ENCODE measurements around the gene EPB41L4A.
"Not testable (repeated sequence)": the region's sequence is repeated elsewhere in the genome, so short reads cannot be mapped to it uniquely, and the experiment has no call there.

The EPB41L4A gene, protein sequence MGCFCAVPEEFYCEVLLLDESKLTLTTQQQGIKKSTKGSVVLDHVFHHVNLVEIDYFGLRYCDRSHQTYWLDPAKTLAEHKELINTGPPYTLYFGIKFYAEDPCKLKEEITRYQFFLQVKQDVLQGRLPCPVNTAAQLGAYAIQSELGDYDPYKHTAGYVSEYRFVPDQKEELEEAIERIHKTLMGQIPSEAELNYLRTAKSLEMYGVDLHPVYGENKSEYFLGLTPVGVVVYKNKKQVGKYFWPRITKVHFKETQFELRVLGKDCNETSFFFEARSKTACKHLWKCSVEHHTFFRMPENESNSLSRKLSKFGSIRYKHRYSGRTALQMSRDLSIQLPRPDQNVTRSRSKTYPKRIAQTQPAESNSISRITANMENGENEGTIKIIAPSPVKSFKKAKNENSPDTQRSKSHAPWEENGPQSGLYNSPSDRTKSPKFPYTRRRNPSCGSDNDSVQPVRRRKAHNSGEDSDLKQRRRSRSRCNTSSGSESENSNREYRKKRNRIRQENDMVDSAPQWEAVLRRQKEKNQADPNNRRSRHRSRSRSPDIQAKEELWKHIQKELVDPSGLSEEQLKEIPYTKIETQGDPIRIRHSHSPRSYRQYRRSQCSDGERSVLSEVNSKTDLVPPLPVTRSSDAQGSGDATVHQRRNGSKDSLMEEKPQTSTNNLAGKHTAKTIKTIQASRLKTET

DNA sequence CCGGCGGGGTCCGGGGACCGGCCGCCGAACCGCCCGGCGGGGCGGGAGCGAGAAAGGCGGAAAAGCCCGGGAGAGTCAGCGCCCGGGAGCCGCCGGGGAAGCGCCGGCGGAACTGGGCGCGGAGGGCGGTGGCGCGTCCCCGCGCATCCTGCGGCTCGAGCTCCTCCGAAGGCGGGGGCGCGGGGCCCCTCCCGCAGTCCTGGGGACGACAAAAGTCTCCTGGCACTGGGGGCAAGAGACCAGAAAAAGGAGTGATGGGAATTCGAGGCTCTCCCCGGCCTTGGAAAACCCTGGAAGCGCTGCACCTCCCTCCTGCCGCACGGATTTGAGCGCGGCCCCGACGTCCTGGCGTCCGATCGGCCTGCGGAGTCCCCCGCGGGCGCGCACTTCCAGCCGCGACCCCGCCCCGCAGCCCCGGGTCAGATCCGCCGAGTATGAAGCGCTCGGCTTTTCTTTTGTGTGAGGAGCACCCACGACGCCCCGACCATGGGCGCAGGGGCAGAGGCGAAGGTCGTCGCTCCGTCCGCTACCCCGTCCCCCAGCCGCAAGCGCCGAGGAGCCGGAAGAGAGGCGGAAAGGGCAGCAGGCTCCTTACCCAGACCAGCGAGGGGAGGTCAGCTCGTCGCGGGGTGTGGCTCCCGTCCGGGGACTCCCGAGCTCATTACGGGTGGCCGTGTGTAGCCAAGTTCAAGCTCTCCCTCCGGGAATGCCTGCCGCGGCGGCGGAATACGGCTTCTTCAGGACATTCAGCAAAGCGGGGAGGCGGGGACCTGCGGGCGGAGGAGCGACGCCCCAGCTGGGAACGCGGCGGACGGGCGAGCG, at the start of gene EPB41L4A:
TSS of gene EPB41L4A (minus strand) at position 114 of the 822 bp plus-strand sequence. CDS start 238 bp downstream, outside the sequence.
- DNase-seq (ENCODE audit: low read depth), result no peak

DNA sequence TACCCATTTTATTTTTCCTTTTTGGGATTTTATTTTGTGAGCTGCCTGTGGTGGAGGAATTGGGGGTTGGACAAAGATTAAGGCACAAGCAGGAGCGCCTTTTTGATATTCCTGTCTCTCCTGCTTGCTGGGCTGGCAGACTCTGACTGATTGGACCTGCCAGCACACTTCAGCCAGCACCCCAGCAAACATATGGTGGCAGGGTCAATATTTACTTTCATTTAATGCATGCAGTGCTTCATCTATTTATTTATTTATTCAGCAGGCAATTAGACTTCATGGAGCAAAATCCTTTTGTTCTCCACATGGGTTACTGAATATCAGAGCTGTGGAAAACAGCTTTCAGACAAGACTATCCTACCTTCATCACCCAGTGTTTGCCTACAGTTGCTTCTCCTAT, 48.4 kb upstream of the EPB41L4A start:
- no peak for DNase-seq (ENCODE audit: low read depth)

DNA sequence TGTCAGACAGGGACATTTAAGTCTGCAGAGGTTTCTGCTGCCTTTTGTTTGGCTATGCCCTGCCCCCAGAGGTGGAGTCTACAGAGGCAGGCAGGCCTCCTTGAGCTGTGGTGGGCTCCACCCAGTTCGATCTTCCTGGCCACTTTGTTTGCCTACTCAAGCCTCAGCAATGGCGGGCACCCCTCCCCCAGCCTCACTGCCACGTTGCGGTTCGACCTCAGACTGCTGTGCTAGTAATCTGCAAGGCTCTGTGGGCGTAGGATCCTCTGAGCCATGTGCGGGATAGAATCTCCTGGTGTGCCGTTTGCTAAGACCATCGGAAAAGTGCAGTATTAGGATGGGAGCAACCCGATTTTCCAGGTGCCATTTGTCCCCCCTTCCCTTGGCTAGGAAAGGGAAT, 47.2 kb upstream of the EPB41L4A start:
- not testable (repeated sequence) for DNase-seq (ENCODE audit: low read depth)

DNA sequence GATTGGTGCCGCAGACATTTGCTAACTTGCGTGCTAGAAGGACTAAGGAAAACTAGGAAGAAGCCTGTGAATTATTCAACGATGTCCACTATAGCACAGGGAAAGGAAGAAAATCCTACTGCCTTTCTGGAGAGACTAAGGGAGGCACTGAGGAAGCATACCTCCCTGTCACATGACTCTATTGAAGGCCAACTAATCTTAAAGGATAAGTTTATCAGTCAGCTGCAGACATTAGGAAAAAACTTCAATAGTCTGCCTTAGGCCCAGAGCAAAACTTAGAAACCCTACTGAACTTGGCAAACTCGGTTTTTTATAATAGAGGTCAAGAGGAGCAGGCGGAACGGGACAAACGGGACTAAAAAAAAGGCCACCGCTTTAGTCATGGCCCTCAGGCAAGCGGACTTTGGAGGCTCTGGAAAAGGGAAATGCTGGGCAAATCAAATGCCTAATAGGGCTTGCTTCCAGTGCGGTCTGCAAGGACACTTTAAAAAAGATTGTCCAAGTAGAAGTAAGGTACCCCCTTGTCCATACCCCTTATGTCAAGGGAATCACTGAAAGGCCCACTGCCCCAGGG, 28.2 kb upstream of the EPB41L4A start:
- not testable (repeated sequence) for DNase-seq (ENCODE audit: low read depth)

DNA sequence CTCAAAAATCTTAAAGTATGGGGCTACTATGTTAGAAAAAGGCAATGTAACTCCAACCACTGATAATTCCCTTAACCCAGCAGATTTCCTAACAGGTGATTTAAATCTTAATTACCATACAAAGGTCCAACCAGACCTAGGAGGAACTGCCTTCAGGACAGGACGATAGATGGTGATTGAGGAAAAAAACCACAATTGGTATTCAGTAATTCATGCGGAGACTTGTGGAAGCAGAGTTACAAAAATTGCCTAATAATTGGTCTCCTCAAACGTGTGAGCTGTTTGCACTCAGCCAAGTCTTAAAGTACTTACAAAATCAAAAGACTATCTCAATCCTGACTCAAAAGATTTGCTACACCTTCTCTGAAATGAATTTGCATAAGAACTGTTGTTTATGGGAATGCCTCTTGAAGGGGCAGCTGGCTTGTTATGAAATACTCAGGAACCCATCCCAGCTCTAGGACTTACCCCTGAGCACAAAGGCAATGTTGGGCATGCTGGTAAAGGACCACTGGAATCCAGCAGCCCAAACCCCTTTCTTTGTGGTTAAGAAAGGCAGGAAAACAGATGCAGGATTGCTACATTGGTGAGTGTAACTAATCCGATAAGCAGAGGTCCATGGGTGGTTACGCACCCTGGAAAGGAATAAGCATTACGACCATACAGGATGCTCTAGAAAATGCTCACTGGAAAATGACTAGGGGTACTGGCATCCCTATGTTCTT, 26.7 kb upstream of the EPB41L4A start:
- DNase-seq (ENCODE audit: low read depth), result no peak

DNA sequence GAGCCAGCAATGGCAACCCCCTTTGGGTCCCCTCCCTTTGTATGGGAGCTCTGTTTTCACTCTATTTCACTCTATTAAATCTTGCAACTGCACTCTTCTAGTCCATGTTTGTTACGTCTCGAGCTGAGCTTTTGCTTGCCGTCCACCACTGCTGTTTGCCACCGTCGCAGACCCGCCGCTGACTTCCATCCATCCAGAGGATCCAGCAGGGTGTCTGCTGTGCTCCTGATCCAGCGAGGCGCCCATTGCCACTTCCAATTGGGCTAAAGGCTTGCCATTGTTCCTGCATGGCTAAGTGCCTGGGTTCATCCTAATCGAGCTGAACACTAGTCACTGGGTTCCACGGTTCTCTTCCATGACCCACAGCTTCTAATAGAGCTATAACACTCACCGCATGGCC, 24.9 kb upstream of the EPB41L4A start:
- DNase-seq (ENCODE audit: low read depth), result not testable (repeated sequence)

DNA sequence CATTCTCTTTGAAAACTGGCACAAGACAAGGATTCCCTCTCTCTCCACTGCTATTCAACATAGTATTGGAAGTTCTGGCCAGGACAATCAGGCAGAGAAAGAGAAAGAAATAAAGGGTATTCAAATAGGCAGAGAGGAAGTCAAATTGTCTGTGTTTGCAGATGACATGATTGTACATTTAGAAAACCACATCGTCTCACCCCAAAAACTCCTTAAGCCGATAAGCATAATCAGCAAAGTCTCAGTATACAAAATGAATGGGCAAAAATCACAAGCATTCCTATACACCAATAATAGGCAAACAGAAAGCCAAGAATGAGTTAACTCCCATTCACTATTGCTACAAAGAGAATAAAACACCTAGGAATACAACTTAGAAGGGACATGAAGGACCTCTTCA, 21.0 kb upstream of the EPB41L4A start:
- no peak for DNase-seq (ENCODE audit: low read depth)

DNA sequence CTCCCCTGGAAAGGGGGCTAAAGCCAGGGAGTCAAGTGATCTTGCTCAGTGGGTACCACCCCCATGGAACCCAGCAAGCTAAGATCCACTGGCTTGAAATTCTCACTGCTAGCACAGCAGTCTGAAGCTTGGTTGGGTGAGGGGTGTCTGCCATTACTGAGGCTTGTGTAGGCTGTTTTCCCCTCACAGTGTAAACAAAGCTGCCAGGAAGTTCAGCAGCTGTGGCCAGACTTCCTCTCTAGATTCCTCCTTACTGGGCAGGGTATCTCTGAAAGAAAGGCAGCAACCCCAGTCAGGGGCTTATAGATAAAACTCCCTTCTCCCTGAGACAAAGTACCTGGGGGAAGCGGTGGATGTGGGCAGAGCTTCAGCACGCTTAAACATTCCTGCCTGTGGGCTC, 17.1 kb upstream of the EPB41L4A start:
- DNase-seq (ENCODE audit: low read depth), result no peak

DNA sequence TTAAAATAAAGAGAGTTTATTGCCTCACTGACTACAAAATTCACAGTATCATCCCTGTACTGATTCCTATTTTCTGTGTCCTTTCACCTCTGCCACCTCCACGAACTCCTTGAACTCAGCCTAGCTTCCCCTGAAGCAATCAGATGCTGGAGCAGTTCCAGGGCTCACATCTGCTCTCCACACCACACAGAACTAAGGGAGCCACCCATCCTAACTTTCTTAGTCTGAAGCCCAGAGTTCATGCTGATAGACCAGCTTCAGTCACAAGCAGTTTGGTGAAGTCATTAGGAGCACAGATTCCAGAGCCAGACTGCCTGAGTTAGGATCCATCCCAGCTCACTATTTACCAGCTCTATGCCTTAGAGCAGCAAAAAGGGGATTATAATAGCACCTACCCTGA, 15.6 kb upstream of the EPB41L4A start:
- no peak for DNase-seq (ENCODE audit: low read depth)

DNA sequence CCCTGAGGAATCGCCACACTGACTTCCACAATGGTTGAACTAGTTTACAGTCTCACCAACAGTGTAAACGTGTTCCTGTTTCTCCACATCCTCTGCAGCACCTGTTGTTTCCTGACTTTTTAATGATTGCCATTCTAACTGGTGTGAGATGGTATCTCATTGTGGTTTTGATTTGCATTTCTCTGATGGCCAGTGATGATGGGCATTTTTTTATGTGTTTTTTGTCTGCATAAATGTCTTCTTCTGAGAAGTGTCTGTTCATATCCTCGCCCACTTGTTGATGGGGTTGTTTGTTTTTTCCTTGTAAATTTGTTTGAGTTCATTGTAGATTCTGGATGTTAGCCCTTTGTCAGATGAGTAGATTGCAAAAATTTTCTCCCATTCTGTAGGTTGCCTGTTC, 7.1 kb upstream of the EPB41L4A start:
- DNase-seq (ENCODE audit: low read depth), result not testable (repeated sequence)

DNA sequence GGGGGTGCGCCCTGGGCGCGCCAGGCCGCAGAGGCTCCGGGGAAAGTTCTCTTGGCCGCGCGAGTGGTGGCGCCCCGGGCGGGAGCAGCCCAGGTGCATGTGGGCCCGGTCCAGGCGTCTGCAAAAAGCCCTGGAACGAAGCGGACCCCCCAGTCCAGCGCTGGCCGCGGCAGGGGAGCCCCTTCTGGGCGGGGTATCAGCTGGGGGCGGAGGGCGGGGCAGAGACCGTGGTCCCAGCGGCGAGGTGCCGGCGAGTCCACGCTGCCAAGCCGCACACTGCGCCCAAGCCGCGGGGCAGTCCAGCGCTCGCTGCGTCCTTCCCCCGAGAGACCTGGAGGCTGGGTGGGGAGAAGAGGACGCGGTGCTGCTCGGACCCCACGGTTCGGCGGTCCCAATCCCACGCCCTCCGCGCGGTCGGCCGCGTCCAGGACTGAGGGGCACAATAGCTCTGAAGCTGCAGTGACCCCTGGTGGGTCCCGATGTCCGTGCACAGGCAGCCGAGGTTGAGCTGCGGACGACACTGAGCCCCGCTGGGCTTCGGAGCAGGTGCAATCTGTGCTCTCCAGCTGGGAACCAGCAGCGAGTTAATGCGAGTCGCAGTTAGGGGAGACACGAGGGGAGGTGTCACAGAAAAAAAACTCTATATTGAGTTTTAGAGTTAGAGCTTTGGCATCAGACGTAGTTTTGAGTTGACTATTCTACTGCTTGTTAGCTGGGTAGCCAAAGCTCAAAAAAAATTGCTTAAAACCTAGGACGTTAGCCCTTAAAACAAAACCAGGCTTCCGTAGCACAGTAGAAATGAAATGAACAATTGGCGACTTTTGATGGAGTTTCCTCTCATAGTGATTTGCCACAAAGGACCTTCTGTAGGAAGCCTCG, 1.1 kb upstream of the EPB41L4A start:
- DNase-seq (ENCODE audit: low read depth), result peak; percentile 47

DNA sequence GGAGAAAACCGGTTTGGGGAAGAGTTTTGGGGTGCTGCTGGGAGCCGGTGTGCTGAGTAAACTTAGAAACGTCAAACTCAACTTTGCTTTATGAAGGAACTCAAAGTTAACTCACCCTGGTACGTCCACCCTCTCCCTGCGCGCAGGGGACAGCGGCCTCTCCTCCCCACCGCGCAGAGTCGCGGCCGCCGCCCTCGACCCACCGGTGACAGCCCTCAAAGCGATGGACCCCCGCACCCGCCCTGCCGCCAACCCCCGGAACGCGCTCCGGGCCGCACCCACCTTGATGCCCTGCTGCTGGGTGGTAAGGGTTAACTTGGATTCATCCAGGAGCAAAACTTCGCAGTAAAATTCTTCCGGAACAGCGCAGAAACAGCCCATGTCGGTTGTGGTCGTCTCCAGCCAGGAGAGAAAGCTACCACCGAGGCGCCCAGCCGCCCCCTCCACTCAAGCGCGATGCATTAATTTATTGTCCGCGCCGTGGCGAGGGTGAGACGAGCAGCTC, 366 bp downstream of the EPB41L4A start:
- DNase-seq (ENCODE audit: low read depth), result no peak

DNA sequence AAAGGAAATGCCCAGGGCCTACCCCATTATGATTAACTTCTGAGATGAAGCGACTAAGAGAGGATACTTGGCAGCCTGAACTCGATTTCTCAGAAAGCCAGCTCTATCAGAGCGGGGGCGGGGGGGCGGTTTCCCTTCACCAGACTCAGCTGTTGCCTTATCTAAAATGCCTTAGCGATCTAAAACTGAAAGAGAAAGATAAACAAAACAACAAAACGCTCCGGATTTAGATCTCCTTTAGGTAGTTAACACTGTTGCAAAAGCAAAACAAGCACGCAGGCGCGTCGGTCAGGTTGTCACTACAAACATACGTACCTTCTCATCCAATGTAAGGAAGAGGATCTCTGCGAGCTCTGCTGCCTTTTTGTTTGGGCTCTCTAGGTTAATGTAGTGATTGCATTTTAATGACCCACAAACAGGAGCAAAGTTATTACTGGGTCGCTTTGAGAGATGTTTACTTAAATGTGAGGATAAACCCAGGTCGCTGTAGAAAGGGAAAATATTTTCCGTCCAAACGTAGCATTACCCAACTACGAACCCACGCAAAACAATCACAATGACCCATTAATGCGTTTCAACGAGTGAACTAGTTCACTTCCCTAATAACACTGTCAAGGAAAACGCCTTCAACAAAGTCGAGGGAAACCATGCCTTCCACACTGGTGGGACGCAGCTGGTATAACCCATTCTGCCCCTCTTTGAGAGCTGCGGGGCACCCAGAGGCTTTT, 982 bp downstream of the EPB41L4A start:
- no peak for DNase-seq (ENCODE audit: low read depth)

DNA sequence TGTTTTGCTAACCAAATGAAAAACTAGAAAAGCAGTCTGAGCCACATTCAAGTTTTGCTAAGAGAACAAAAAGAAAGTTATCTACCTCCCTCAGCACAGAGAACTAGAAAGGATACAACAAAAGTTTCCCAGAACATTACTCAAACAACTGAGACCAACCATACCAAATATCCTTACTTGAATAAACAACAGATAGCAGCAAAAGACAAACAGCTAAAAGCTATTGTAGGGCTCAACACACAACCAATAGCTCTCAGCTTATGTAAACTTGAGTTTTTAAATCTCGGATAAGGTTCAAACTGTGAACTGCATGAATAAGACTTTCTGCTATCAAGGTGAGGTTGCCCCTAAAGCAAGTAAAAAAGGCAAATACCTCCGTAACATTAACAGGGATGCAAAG, 3.5 kb downstream of the EPB41L4A start:
- DNase-seq (ENCODE audit: low read depth), result no peak

DNA sequence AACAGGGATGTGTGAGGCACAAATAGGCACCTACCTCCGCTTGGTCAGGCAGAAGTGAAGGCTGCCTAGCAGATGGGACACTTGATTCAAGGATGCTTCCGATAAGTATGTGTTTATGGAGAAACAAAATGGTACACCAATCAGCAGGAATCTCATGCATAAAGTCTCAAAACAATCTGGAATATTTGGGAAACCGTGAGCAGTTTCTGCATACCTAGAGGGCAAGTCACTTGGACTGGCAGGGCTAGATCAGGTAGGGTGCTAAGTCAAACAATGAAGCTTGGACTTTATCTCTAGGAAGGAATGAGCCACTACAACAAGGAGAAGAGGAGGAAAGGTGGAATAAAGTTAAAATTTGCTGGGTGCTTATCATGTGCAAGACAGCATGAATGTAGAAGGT, 5.5 kb downstream of the EPB41L4A start:
- no peak for DNase-seq (ENCODE audit: low read depth)

DNA sequence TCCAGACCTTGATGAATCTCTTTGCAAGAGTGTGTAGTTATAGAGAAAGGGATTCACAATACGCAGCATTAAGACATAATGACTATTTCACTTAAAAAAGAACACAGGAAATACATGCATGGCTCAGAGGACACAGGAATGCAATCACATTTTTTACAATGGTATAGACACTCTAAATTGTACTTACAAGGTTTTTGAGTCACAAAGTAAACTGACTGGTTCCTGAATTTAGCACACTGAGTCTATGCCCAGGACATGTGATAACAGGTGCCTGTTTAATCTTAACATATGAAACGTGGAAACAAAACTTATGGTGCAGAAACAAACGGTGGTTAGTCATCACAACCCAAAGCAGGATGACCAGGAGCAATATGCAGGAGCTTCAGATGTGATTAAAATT, 6.7 kb downstream of the EPB41L4A start:
- DNase-seq (ENCODE audit: low read depth), result no peak

DNA sequence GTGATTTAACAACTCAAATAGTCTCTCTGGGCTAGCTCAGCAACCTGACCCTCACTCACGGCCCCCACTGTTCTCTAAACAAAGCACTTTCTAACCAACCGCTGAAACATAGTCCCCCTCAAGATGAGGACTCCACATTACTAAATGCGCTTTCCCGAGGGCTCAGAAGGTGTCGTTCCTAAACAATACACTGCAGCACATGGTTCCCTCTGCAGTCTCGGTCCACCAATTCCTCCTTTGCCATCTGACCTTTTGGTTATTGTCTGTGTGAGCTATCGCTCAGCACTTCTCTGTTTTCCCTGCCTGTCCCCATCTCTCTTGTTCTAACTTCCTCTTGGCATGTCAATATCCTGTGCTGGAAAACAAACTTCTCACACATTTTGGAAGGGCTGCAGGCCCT, 7.2 kb downstream of the EPB41L4A start:
- no peak for DNase-seq (ENCODE audit: low read depth)

DNA sequence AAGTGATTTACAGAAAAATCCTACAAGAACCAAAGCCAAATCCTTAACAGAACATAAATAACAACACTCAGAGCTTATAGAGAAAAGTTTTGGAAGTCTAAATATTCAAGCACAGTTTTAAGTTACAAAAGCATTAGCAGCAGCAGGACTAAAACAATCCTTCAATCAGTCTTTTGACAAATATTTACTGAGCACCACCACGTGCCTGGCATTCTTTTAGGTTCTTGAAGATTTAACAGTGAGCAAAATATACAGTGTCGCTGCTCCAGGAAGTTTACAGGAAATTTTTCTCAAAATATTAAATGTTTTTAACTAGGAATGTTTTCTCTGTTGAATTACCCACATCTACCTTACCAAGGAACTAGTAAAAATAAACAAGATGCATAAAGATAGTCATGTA, 11.4 kb downstream of the EPB41L4A start:
- DNase-seq (ENCODE audit: low read depth), result no peak

DNA sequence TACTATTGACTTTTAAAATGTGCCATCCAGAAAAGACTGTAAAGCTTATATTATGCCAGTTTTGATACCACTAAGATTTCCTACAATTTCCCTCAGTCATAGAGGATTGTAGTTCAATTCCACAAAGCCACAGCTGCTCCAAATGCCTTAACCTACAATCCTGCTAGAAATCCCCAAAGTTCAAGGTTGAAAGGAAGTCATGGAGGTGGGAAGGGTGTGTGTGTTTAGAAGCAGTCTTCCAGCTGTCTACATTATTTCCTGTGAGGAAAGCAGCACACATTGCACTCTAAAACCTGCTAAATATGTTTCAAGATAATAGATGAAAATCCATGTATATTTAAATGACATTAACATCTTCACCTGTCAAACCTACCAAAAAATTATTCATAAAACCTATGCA, 11.8 kb downstream of the EPB41L4A start:
- no peak for DNase-seq (ENCODE audit: low read depth)

DNA sequence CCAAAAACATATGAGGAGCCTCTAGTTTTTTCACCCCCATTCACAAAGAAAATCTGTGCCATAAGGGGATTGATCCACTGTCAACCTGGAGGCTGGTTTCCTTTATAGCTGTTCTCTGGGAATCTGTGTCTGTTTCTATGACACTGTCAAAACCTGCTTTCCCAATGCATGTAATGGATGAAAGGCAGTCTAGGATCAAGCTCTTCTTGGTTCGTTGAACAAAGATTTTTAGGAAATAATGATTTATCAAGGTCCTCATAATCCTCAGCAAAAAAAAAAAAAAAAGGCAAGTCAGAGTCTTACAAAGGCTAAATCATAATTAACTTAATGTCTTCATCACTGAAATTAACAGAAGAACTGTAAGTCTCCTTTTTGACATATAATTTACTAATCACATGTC, 16.0 kb downstream of the EPB41L4A start:
- DNase-seq (ENCODE audit: low read depth), result no peak

Data from activated T-cell treated with anti-CD3 and anti-CD28 coated beads for 48 hours (primary cell).